Measurements from ENCODE around the gene ASXL1.
"Not testable (repeated sequence)": the region's sequence is repeated elsewhere in the genome, so short reads cannot be mapped to it uniquely, and the experiment has no call there.

Gene ASXL1

GRCh38 chr20:32364554-32365208, 6.5 kb downstream of the ASXL1 start:
- Mint-ChIP-seq H3K27ac (peak overlapping the region; percentile 22), H3K9me3 (ENCODE audit: low read depth) (no peaks in the 10 kb centered on the region), H3K36me3 (peaks cover 2% of the 10 kb centered on the region), H3K4me3 (peak overlapping the region; percentile 30), H3K4me1 (ENCODE audit: low read depth) (peaks cover 88% of the 10 kb centered on the region), H3K27me3 (no peaks in the 10 kb centered on the region)

- peaks cover 82% of the 10 kb centered on the region for H3K4me1 Mint-ChIP-seq (ENCODE audit: low read depth)
- H3K4me3 Mint-ChIP-seq: peak overlapping the region; percentile 30
- H3K27ac Mint-ChIP-seq: peak overlapping the region; percentile 22
- no peaks in the 10 kb centered on the region for H3K36me3 Mint-ChIP-seq
- no peaks in the 10 kb centered on the region for H3K27me3 Mint-ChIP-seq
- no peaks in the 10 kb centered on the region for H3K9me3 Mint-ChIP-seq (ENCODE audit: low read depth)
These were observed 7.4 kb downstream of the ASXL1 start for GRCh38 chr20:32365564-32365963.

GRCh38 chr20:32366380-32366779, 8.2 kb downstream of the ASXL1 start:
- Mint-ChIP-seq H3K36me3 (no peaks in the 10 kb centered on the region), H3K4me1 (ENCODE audit: low read depth) (peaks cover 77% of the 10 kb centered on the region), H3K9me3 (ENCODE audit: low read depth) (no peaks in the 10 kb centered on the region), H3K27ac (peak overlapping the region; percentile 74), H3K27me3 (no peaks in the 10 kb centered on the region), H3K4me3 (peak overlapping the region; percentile 46)

GRCh38 chr20:32368323-32368722, 10.2 kb downstream of the ASXL1 start:
- peaks cover 59% of the 10 kb centered on the region for H3K4me1 Mint-ChIP-seq (ENCODE audit: low read depth)
- H3K36me3 Mint-ChIP-seq: no peaks in the 10 kb centered on the region
- no peak overlapping the region for H3K4me3 Mint-ChIP-seq

GRCh38 chr20:32368925-32369324, 10.8 kb downstream of the ASXL1 start:
- Mint-ChIP-seq H3K9me3 (ENCODE audit: low read depth) (no peaks in the 10 kb centered on the region), H3K36me3 (no peaks in the 10 kb centered on the region), H3K4me1 (ENCODE audit: low read depth) (peaks cover 53% of the 10 kb centered on the region), H3K4me3 (peak overlapping the region; percentile 0), H3K27ac (peak overlapping the region; percentile 62), H3K27me3 (no peaks in the 10 kb centered on the region)

More at GRCh38 chr20:32368323-32368722, 10.2 kb downstream of the ASXL1 start:
- Mint-ChIP-seq H3K9me3 (ENCODE audit: low read depth) (no peaks in the 10 kb centered on the region), H3K27ac (peak overlapping the region; percentile 34), H3K27me3 (no peaks in the 10 kb centered on the region)

GRCh38 chr20:32370897-32371296, 12.8 kb downstream of the ASXL1 start:
- no peaks in the 10 kb centered on the region for H3K36me3 Mint-ChIP-seq
- no peaks in the 10 kb centered on the region for H3K9me3 Mint-ChIP-seq (ENCODE audit: low read depth)
- H3K27ac Mint-ChIP-seq: no peak overlapping the region
- H3K4me3 Mint-ChIP-seq: no peak overlapping the region
- no peaks in the 10 kb centered on the region for H3K27me3 Mint-ChIP-seq
- H3K4me1 Mint-ChIP-seq (ENCODE audit: low read depth): peaks cover 33% of the 10 kb centered on the region

- H3K9me3 Mint-ChIP-seq (ENCODE audit: low read depth): no peaks in the 10 kb centered on the region
- peaks cover 14% of the 10 kb centered on the region for H3K4me1 Mint-ChIP-seq (ENCODE audit: low read depth)
- H3K27ac Mint-ChIP-seq: peak overlapping the region; percentile 46
- H3K36me3 Mint-ChIP-seq: no peaks in the 10 kb centered on the region
- no peaks in the 10 kb centered on the region for H3K27me3 Mint-ChIP-seq
- no peak overlapping the region for H3K4me3 Mint-ChIP-seq
These were observed 20.3 kb downstream of the ASXL1 start for GRCh38 chr20:32378461-32378860.

- not testable (repeated sequence) for H3K27ac Mint-ChIP-seq; H3K27me3 Mint-ChIP-seq; H3K4me3 Mint-ChIP-seq; H3K9me3 Mint-ChIP-seq (ENCODE audit: low read depth); H3K36me3 Mint-ChIP-seq
- peaks cover 29% of the 10 kb centered on the region for H3K4me1 Mint-ChIP-seq (ENCODE audit: low read depth)
These were observed 21.9 kb downstream of the ASXL1 start for GRCh38 chr20:32380037-32380436.

- peaks cover 34% of the 10 kb centered on the region for H3K4me1 Mint-ChIP-seq (ENCODE audit: low read depth)
- no peaks in the 10 kb centered on the region for H3K9me3 Mint-ChIP-seq (ENCODE audit: low read depth)
- H3K27me3 Mint-ChIP-seq: no peaks in the 10 kb centered on the region
- H3K4me3 Mint-ChIP-seq: no peak overlapping the region
- no peak overlapping the region for H3K27ac Mint-ChIP-seq
- H3K36me3 Mint-ChIP-seq: no peaks in the 10 kb centered on the region
These were observed 22.6 kb downstream of the ASXL1 start for GRCh38 chr20:32380745-32381144.

GRCh38 chr20:32382102-32382950, 24.2 kb downstream of the ASXL1 start:
- Mint-ChIP-seq H3K27me3 (no peaks in the 10 kb centered on the region), H3K9me3 (ENCODE audit: low read depth) (no peaks in the 10 kb centered on the region), H3K4me3 (no peak overlapping the region), H3K4me1 (ENCODE audit: low read depth) (peaks cover 44% of the 10 kb centered on the region), H3K36me3 (no peaks in the 10 kb centered on the region), H3K27ac (no peak overlapping the region)

GRCh38 chr20:32383441-32383840, 25.3 kb downstream of the ASXL1 start:
- H3K36me3 Mint-ChIP-seq; H3K9me3 Mint-ChIP-seq (ENCODE audit: low read depth); H3K27me3 Mint-ChIP-seq; H3K4me3 Mint-ChIP-seq: not testable (repeated sequence)
- H3K27ac Mint-ChIP-seq: peak overlapping the region; percentile 9
- H3K4me1 Mint-ChIP-seq (ENCODE audit: low read depth): peaks cover 49% of the 10 kb centered on the region

GRCh38 chr20:32385541-32385940, 27.4 kb downstream of the ASXL1 start:
- Mint-ChIP-seq H3K27me3 (no peaks in the 10 kb centered on the region), H3K27ac (peak overlapping the region; percentile 78), H3K4me1 (ENCODE audit: low read depth) (peaks cover 55% of the 10 kb centered on the region), H3K9me3 (ENCODE audit: low read depth) (no peaks in the 10 kb centered on the region), H3K4me3 (no peak overlapping the region), H3K36me3 (no peaks in the 10 kb centered on the region)

- peak overlapping the region; percentile 78 for H3K27ac Mint-ChIP-seq
- H3K4me3 Mint-ChIP-seq: no peak overlapping the region
- no peaks in the 10 kb centered on the region for H3K27me3 Mint-ChIP-seq
- peaks cover 58% of the 10 kb centered on the region for H3K4me1 Mint-ChIP-seq (ENCODE audit: low read depth)
- H3K36me3 Mint-ChIP-seq: peaks cover 2% of the 10 kb centered on the region
- H3K9me3 Mint-ChIP-seq (ENCODE audit: low read depth): no peaks in the 10 kb centered on the region
These were observed 28.0 kb downstream of the ASXL1 start for GRCh38 chr20:32386091-32386490.

GRCh38 chr20:32387252-32387651, 29.1 kb downstream of the ASXL1 start:
- H3K27ac Mint-ChIP-seq: peak overlapping the region; percentile 41
- peaks cover 4% of the 10 kb centered on the region for H3K36me3 Mint-ChIP-seq
- H3K4me3 Mint-ChIP-seq: peak overlapping the region; percentile 1
- no peaks in the 10 kb centered on the region for H3K27me3 Mint-ChIP-seq
- peaks cover 61% of the 10 kb centered on the region for H3K4me1 Mint-ChIP-seq (ENCODE audit: low read depth)
- H3K9me3 Mint-ChIP-seq (ENCODE audit: low read depth): no peaks in the 10 kb centered on the region

- H3K4me1 Mint-ChIP-seq (ENCODE audit: low read depth): peaks cover 46% of the 10 kb centered on the region
- no peaks in the 10 kb centered on the region for H3K27me3 Mint-ChIP-seq
- H3K27ac Mint-ChIP-seq: peak overlapping the region; percentile 46
- H3K4me3 Mint-ChIP-seq: no peak overlapping the region
- H3K9me3 Mint-ChIP-seq (ENCODE audit: low read depth): peaks cover 7% of the 10 kb centered on the region
- H3K36me3 Mint-ChIP-seq: peaks cover 20% of the 10 kb centered on the region
These were observed 32.9 kb downstream of the ASXL1 start for GRCh38 chr20:32391003-32391402.

All from activated naive CD8-positive, alpha-beta T cell (primary cell).